Measurements from ENCODE around the gene TYMP. TPM values are rescaled to one million over a fixed set of nuclear protein-coding genes. Genes with fewer than 3 reads are reported as not detected.

TYMP gene
- total and polyA plus RNA-seq, 2 of the 8 experiments (the other 6 are each of a cell fraction or from before 2014, with no cell fraction given) = 0.43 to 0.48 TPM

DNA sequence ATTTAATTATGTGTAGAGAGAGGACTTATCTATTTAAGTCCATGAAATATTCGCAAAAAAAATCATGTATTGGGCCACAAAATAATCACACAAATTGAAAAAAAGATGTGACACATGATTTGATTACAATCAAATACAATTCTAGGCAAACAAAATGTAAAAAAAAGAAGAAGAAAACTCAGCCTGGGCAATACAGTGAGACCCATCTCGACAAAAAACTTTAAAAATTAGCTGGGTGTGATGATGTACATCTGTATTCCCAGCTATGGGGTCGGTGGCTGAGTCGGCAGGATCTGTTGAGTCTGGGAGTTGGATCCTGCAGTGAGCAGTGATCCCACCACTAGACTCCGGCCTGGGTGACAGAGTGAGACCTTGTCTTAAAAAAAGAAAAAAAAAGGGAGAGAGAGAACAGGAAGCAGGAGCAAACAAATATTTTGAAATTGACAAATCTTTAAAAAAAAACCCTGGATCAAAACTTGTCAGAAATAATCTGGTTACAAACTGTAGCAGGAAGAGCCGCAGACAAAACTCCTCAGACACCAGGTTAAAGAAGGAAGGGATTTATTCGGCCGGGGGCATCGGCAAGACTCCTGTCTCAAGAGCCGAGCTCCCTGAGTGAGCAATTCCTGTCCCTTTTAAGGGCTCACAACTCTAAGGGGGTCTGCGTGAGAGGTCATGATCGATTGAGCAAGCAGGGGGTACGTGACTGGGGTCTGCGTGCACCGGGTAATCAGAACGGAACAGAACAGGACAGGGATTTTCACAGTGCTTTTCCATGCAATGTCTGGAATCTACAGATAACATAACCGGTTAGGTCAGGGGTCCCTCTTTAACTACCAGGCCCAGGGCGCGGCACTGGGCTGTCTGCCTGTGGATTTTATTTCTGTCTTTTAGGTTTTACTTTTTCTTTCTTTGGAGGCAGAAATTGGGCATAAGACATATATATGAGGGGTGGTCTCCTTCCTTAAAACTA lies 3.3 kb upstream of the TYMP start:
- Histone ChIP-seq H3K4me1 (replicated peaks in 1 of 4; ENCODE audit: control insufficient read depth in 3 of 4, insufficient read depth in 4 of 4, low read length in 3 of 4) (peaks cover 0 to 14% (median 5%) of the 10 kb centered on the region in 4 experiments; a peak in 5 of 7 replicates), H4K8ac (ENCODE audit: extremely low read depth, insufficient read depth, low read length) (no peak overlapping the region), H2BK20ac (ENCODE audit: low read length) (no peak overlapping the region), H3K23ac (ENCODE audit: insufficient read length) (no peak overlapping the region), H3K18ac (ENCODE audit: extremely low read depth, low read length) (no peak overlapping the region), H3K79me2 (ENCODE audit: control insufficient read depth in 1 of 2, insufficient read depth in 2 of 2, low read length in 2 of 2) (no peaks in the 10 kb centered on the region), H3K9ac (replicated peaks in 1 of 4; ENCODE audit: extremely low read depth in 1 of 4, low read depth in 3 of 4, low read length in 3 of 4) (no peak overlapping the region), H3K36me3 (ENCODE audit: control insufficient read depth in 2 of 4, insufficient read depth in 4 of 4, low read length in 3 of 4) (no peaks in the 10 kb centered on the region), H4K20me1 (replicated peaks in 1 of 2; ENCODE audit: control insufficient read depth in 1 of 2, insufficient read depth in 2 of 2, low read length in 2 of 2) (peaks cover 1 to 10% of the 10 kb centered on the region in 2 experiments), H4K91ac (replicated peaks; ENCODE audit: insufficient read length, low read length) (no peak overlapping the region), H3K56ac (replicated peaks; ENCODE audit: insufficient read length, low read depth, low read length) (no peak overlapping the region), H3K27ac (ENCODE audit: low read depth, low read length) (no peak overlapping the region), H2BK15ac (ENCODE audit: low read length) (no peak overlapping the region), H3K14ac (ENCODE audit: insufficient read length) (no peak overlapping the region), H2BK12ac (ENCODE audit: low read depth, low read length) (no peak overlapping the region), H2AFZ (ENCODE audit: low read length) (no peak overlapping the region), H3K4me2 (ENCODE audit: insufficient read depth in 1 of 2, low read depth in 2 of 2, low read length in 2 of 2) (peak overlapping the region; percentile 51 to 92; a peak in 1 of 4 replicates), H3K23me2 (ENCODE audit: low read depth, low read length) (peaks cover 18% of the 10 kb centered on the region; the same call in 1 of the 2 replicates), H2AK5ac (ENCODE audit: low read depth, low read length) (no peak overlapping the region), H2BK120ac (replicated peaks; ENCODE audit: low read depth, low read length) (no peak overlapping the region), H2BK5ac (ENCODE audit: low read depth, low read length) (no peak overlapping the region), H3K27me3 (replicated peaks in 1 of 4; ENCODE audit: control insufficient read depth in 3 of 4, extremely low read depth in 1 of 4, insufficient read depth in 3 of 4, low read length in 3 of 4) (peaks cover 41 to 55% (median 52%) of the 10 kb centered on the region in 4 experiments), H4K5ac (ENCODE audit: insufficient read length, low read depth, low read length) (no peak overlapping the region), H3K9me3 (ENCODE audit: insufficient read depth in 2 of 2, low read depth in 1 of 2, low read length in 1 of 2) (no peaks in the 10 kb centered on the region), H3K4me3 (ENCODE audit: extremely low read depth in 1 of 4, insufficient read depth in 2 of 4, low read depth in 3 of 4, low read length in 4 of 4) (peak overlapping the region in 1 of 4 experiments; percentile 68; a peak in 2 of 8 replicates), H3K4ac (replicated peaks; ENCODE audit: insufficient read length, low read depth, low read length) (no peak overlapping the region), H3K79me1 (ENCODE audit: low read depth, low read length) (no peaks in the 10 kb centered on the region)
- ChIA-PET CTCF (ENCODE audit: partially characterized antibody) (interaction anchor here (1.0 kb wide), 1 partner anchor 88 kb away, joined by 4 read pairs; no protein-coding TSS in a partner anchor), POLR2A (ENCODE audit: partially characterized antibody) (interaction anchor here (0.7 kb wide), 1 partner anchor 49 kb away, joined by 5 read pairs; no protein-coding TSS in a partner anchor)
- TF ChIP-seq SP1 (IDR thresholded peaks at IDR 0.05; ENCODE audit: low read depth, low read length) (no peak), KDM4A (IDR thresholded peaks at IDR 0.05; ENCODE audit: low read depth, low read length, severe bottlenecking) (no peak), MAFK (IDR thresholded peaks at IDR 0.05; ENCODE audit: low read depth, low read length) (no peak), CBX5 (IDR thresholded peaks at IDR 0.05; ENCODE audit: low read depth, low read length) (no peak), RAD21 (IDR thresholded peaks at IDR 0.05 in 1 of 2, conservative IDR thresholded peaks at IDR 0.05 in 1 of 2; ENCODE audit: low read depth in 2 of 2, low read length in 2 of 2) (no peak), BACH1 (IDR thresholded peaks at IDR 0.05; ENCODE audit: low read length) (no peak)
- TF ChIP-seq, protein P1, sequence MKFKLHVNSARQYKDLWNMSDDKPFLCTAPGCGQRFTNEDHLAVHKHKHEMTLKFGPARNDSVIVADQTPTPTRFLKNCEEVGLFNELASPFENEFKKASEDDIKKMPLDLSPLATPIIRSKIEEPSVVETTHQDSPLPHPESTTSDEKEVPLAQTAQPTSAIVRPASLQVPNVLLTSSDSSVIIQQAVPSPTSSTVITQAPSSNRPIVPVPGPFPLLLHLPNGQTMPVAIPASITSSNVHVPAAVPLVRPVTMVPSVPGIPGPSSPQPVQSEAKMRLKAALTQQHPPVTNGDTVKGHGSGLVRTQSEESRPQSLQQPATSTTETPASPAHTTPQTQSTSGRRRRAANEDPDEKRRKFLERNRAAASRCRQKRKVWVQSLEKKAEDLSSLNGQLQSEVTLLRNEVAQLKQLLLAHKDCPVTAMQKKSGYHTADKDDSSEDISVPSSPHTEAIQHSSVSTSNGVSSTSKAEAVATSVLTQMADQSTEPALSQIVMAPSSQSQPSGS (IDR thresholded peaks at IDR 0.05; ENCODE audit: low read length) = no peak
- no peak for DNase-seq (ENCODE audit: low read depth in 1 of 2, low spot score in 2 of 2)
- WGBS, 2 experiments (ENCODE audit: extremely low coverage in 1 of 2, insufficient coverage in 1 of 2, insufficient read length in 1 of 2, insufficient replicate concordance in 2 of 2, low coverage in 1 of 2, low lambda C conversion rate in 2 of 2, missing lambda C conversion rate in 1 of 2) = 92% methylated on average over 19 of the region's 19 CpGs; no CpG with 5 or more reads in 1 of the 2 experiments
- no peak for FAIRE-seq
